Skeletal muscle satellite cell (primary cell): ENCODE results near the gene LRRC8D.

Experiments used
- H3K27me3 ChIP-seq: 2 replicates; pipeline ENCODE4 v1.7.0; 2013; ENCODE audit warnings: low read length; ENCODE audit not compliant: control insufficient read depth, insufficient read depth
- H3K36me3 ChIP-seq: 2 replicates; pipeline ENCODE4 v1.7.0; 2013; ENCODE audit warnings: mild to moderate bottlenecking, control low read depth, low read length; ENCODE audit not compliant: insufficient read depth
- H3K4me1 ChIP-seq: 2 replicates; pipeline ENCODE4 v1.7.0; 2013; ENCODE audit warnings: low read length; ENCODE audit not compliant: control insufficient read depth, insufficient read depth
- H3K4me2 ChIP-seq: 2 replicates; pipeline ENCODE4 v1.7.0; 2013; ENCODE audit warnings: mild to moderate bottlenecking, low read length
- H3K4me3 ChIP-seq: 2 replicates; pipeline ENCODE4 v1.7.0; 2013; ENCODE audit warnings: low read length
- H3K9ac ChIP-seq: 2 replicates; pipeline ENCODE4 v1.7.0; 2013; ENCODE audit warnings: mild to moderate bottlenecking, low read depth, low read length, moderate library complexity
- H3K9me3 ChIP-seq: replicated peaks from 2 replicates; pipeline ENCODE4 v1.7.0; 2013; ENCODE audit warnings: mild to moderate bottlenecking, control low read depth, low read length

LRRC8D gene

GRCh38 chr1:89930579-89930978 is 109.7 kb downstream of the LRRC8D start:
- Histone ChIP-seq H3K4me3 (no peak overlapping the region), H3K9ac (no peak overlapping the region), H3K9me3 (no peaks in the 10 kb centered on the region), H3K4me2 (no peak overlapping the region), H3K27me3 (no peaks in the 10 kb centered on the region), H3K4me1 (no peaks in the 10 kb centered on the region), H3K36me3 (peaks cover 11% of the 10 kb centered on the region)

- Histone ChIP-seq H3K27me3 (no peaks in the 10 kb centered on the region), H3K36me3 (peaks cover 11% of the 10 kb centered on the region), H3K4me3 (no peak overlapping the region), H3K4me2 (no peak overlapping the region), H3K9me3 (no peaks in the 10 kb centered on the region), H3K4me1 (no peaks in the 10 kb centered on the region), H3K9ac (no peak overlapping the region)
Observed at GRCh38 chr1:89931964-89932363, 111.1 kb downstream of the LRRC8D start.

- no peaks in the 10 kb centered on the region for H3K27me3 ChIP-seq
- H3K9ac ChIP-seq, result no peak overlapping the region
- H3K4me3 ChIP-seq, result no peak overlapping the region
- H3K4me1 ChIP-seq, result peaks cover 2% of the 10 kb centered on the region
- H3K9me3 ChIP-seq, result no peaks in the 10 kb centered on the region
- peaks cover 11% of the 10 kb centered on the region for H3K36me3 ChIP-seq
- no peak overlapping the region for H3K4me2 ChIP-seq
Observed at GRCh38 chr1:89932598-89933364, 111.9 kb downstream of the LRRC8D start.

GRCh38 chr1:89934461-89934860 is 113.6 kb downstream of the LRRC8D start:
- Histone ChIP-seq H3K27me3 (no peaks in the 10 kb centered on the region), H3K4me2 (no peak overlapping the region), H3K36me3 (peaks cover 11% of the 10 kb centered on the region), H3K4me3 (no peak overlapping the region), H3K9ac (no peak overlapping the region), H3K4me1 (peaks cover 11% of the 10 kb centered on the region), H3K9me3 (no peaks in the 10 kb centered on the region)

- no peaks in the 10 kb centered on the region for H3K9me3 ChIP-seq
- no peak overlapping the region for H3K9ac ChIP-seq
- no peak overlapping the region for H3K4me3 ChIP-seq
Observed at GRCh38 chr1:89935235-89935634, 114.4 kb downstream of the LRRC8D start.

GRCh38 chr1:89936694-89937093 is 115.9 kb downstream of the LRRC8D start:
- Histone ChIP-seq H3K9me3 (no peaks in the 10 kb centered on the region), H3K4me2 (no peak overlapping the region), H3K27me3 (no peaks in the 10 kb centered on the region), H3K9ac (no peak overlapping the region), H3K4me3 (no peak overlapping the region), H3K36me3 (peaks cover 11% of the 10 kb centered on the region), H3K4me1 (peaks cover 11% of the 10 kb centered on the region)

More at GRCh38 chr1:89935235-89935634, 114.4 kb downstream of the LRRC8D start:
- H3K4me1 ChIP-seq, result peaks cover 11% of the 10 kb centered on the region
- H3K27me3 ChIP-seq, result no peaks in the 10 kb centered on the region
- no peak overlapping the region for H3K4me2 ChIP-seq
- H3K36me3 ChIP-seq, result peaks cover 11% of the 10 kb centered on the region

- Histone ChIP-seq H3K4me2 (no peak overlapping the region), H3K36me3 (peaks cover 8% of the 10 kb centered on the region), H3K27me3 (no peaks in the 10 kb centered on the region), H3K4me1 (peaks cover 23% of the 10 kb centered on the region), H3K9me3 (no peaks in the 10 kb centered on the region), H3K9ac (no peak overlapping the region), H3K4me3 (no peak overlapping the region)
Observed at GRCh38 chr1:89938171-89939055, 117.6 kb downstream of the LRRC8D start.

- peaks cover 6% of the 10 kb centered on the region for H3K36me3 ChIP-seq
- H3K9ac ChIP-seq, result no peak overlapping the region
- no peak overlapping the region for H3K4me3 ChIP-seq
- peaks cover 27% of the 10 kb centered on the region for H3K4me1 ChIP-seq
- H3K9me3 ChIP-seq, result no peaks in the 10 kb centered on the region
- no peak overlapping the region for H3K4me2 ChIP-seq
- H3K27me3 ChIP-seq, result no peaks in the 10 kb centered on the region
Observed at GRCh38 chr1:89939059-89939570, 118.3 kb downstream of the LRRC8D start.

- Histone ChIP-seq H3K9me3 (no peaks in the 10 kb centered on the region), H3K4me1 (peaks cover 27% of the 10 kb centered on the region)
Observed at GRCh38 chr1:89939693-89940438, 119.0 kb downstream of the LRRC8D start.

GRCh38 chr1:89941110-89941766 is 120.4 kb downstream of the LRRC8D start:
- Histone ChIP-seq H3K9ac (no peak overlapping the region), H3K4me2 (no peak overlapping the region), H3K9me3 (no peaks in the 10 kb centered on the region), H3K4me1 (peaks cover 27% of the 10 kb centered on the region), H3K36me3 (no peaks in the 10 kb centered on the region), H3K27me3 (no peaks in the 10 kb centered on the region), H3K4me3 (no peak overlapping the region)

More at GRCh38 chr1:89939693-89940438, 119.0 kb downstream of the LRRC8D start:
- Histone ChIP-seq H3K4me2 (no peak overlapping the region), H3K4me3 (no peak overlapping the region), H3K27me3 (no peaks in the 10 kb centered on the region), H3K9ac (no peak overlapping the region), H3K36me3 (no peaks in the 10 kb centered on the region)
